HL-60/S4 treated with phorbol 12-myristate 13-acetate at 8.2 ng/mL for 4 days and 3 days (cell line): ENCODE measurements around the gene ATP6V0D1.
"Not testable (repeated sequence)": the region's sequence is repeated elsewhere in the genome, so short reads cannot be mapped to it uniquely, and the experiment has no call there.

Source experiments
- in situ Hi-C: fragments of 300-500 bp; cut with MboI; formaldehyde crosslinking; loops from 2 replicates; pipeline ENCODE4 v1.15.0; 2022; ENCODE audit warnings: low sequenced_read_pairs

Gene ATP6V0D1

DNA sequence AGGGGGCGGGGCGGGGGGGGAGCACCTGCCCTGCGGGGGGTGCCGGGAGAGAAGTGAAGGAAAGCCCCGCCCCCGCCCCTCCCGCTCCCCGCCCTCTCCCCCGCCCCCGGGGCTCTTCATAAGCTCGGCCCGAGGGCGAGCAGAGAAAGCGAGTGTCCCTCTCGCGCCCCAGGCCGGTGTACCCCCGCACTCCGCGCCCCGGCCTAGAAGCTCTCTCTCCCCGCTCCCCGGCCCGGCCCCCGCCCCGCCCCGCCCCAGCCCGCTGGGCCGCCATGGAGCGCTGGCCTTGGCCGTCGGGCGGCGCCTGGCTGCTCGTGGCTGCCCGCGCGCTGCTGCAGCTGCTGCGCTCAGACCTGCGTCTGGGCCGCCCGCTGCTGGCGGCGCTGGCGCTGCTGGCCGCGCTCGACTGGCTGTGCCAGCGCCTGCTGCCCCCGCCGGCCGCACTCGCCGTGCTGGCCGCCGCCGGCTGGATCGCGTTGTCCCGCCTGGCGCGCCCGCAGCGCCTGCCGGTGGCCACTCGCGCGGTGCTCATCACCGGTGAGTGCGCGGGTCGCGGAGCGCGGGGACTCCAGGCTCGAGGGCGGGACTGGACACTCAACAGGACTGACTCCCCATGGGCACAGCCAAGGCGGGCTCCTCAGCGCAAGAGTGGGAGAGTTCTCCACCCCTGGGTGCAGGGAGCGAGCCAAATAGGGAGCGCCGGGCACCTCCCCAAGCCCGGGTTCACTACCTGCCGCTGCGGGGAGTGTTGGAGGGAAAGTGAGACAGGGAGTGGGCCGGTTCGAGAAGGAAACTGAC lies 49.8 kb downstream of the ATP6V0D1 start, which contains the start of gene HSD11B2:
HSD11B2 (plus strand) TSS at position 145 of the 798 bp plus-strand sequence; CDS start at position 273, 128 bp downstream.
- in situ Hi-C loops = loop anchor here (25.0 kb wide), 1 partner anchor 469 kb away; the partner anchor contains the start of gene CES3

DNA sequence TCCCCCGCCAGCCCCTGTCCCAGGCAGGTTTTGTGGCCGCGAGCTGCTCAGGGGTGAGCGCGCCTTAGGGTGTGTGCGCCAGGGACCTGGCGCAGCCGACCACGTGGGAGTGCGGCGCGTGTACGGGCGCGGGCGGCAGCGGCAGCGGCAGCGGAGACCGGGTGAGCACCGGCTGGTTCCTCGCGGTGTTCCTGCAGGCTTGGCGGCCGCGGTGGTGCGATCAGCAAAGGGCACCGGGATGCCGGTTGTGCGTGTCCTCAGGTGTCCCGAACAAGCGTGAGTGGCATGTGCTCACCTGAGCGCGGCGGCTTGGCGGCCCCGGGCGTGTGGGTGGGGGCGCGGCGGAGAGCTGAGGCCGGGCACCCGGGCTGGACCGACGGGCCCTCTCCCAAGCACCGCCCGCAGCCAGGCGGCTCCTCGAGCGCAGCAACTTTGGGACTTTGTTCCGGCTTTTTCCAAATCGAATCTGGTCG lies 50.4 kb downstream of the ATP6V0D1 start:
- in situ Hi-C loops = loop anchor here (25.0 kb wide), 1 partner anchor 468 kb away; the partner anchor contains the start of gene CES3

- in situ Hi-C loops = loop anchor here (25.0 kb wide), 1 partner anchor 468 kb away; the partner anchor contains the start of gene CES3
These were observed 51.0 kb downstream of the ATP6V0D1 start for GRCh38 chr16:67429799-67430503.

GRCh38 chr16:67429053-67429798 lies 51.7 kb downstream of the ATP6V0D1 start:
- in situ Hi-C loops = loop anchor here (25.0 kb wide), 1 partner anchor 467 kb away; the partner anchor contains the start of gene CES3

DNA sequence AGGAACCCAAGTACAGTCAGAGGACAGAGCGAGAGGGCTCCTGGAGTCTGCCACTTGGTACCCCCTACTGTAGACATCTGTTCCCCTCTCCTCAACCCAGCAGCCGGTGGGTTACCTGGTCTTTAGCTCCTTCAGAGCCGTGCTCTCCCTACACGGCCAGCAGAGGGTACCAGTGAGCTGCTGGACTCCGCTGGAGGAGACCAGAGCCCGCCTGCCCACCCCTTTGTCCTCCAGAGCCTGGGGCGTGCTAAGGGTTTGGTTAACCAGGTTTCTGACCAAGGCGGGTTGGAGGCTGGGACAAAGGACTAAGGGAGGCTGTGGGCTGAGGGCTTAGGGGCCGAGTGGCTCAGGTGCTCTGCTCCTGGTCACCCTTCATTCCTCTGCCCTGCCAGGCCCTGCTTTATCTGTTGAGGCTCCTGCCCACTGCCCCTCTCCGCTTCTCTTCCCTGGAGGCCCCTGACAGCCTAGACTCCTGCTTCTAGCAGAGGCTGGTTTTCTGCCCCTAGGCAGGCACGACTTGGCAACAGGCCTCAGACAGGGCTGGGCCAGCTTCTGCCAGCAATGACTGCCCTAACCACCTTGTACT lies 52.7 kb downstream of the ATP6V0D1 start:
- in situ Hi-C loops = loop anchor here (25.0 kb wide), 1 partner anchor 466 kb away; the partner anchor contains the start of gene CES3

GRCh38 chr16:67426950-67427349 lies 54.0 kb downstream of the ATP6V0D1 start:
- in situ Hi-C loops = loop anchor here (25.0 kb wide), 1 partner anchor 465 kb away; the partner anchor contains the start of gene CES3

DNA sequence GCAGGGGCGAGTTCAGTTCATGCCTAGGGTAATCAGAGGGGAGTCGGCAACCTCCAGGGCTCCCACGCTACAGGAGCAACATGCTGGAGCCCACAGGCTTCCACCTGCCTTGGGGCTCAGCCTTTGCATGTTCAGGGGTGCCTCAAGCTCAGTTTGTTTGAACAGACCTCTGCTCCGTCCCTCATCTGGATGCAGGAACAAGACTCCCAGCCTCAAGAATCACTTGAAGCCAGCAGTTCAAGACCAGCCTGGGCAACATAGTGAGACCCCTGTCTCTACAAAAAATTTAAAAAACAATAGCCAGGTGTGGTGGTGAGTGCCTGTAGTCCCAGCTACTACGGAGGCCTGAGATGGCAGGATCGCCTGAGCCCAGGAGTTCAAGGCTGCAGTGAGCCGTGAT lies 54.9 kb downstream of the ATP6V0D1 start:
- in situ Hi-C loops = loop anchor here (25.0 kb wide), 1 partner anchor 464 kb away; the partner anchor contains the start of gene CES3

GRCh38 chr16:67425580-67425979 lies 55.4 kb downstream of the ATP6V0D1 start:
- in situ Hi-C loops = loop anchor here (25.0 kb wide), 1 partner anchor 463 kb away; the partner anchor contains the start of gene CES3

GRCh38 chr16:67425061-67425460 lies 55.9 kb downstream of the ATP6V0D1 start:
- in situ Hi-C loops = loop anchor here (25.0 kb wide), 1 partner anchor 463 kb away; the partner anchor contains the start of gene CES3

- in situ Hi-C loops = no loop called here
These were observed 56.7 kb downstream of the ATP6V0D1 start for GRCh38 chr16:67424261-67424615.

DNA sequence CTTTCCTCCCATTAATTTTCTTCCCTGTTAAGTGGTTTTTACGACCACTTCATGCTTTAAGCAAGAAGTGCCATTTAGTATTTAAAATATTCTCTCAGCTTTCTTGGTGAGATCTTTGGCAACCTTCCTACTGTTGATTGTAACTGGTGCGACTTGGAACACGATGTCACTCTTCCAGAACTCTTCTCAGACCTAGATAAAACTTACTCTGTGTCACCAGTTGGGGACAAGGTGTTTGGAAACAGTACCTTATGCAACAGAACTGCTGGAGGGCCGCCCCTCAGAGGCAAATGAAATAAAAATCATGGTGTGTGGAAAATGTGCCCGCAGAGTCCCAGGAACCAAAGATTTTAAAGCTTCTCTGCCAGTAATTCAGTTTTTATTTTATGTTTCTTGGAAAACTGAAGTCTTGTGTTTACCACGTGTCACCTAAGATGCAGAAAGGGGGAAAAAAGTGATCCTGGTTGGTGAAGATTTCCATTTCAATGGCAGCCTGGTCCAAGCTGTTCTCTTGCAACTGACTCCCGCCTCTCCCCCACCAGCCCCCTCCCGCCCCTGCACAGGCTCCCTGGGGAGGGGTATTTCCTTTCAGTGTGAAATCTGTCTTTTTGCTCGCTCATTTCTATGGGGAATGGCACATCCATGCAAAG lies 57.2 kb downstream of the ATP6V0D1 start:
- in situ Hi-C loops = no loop called here

GRCh38 chr16:67423015-67423414 lies 57.9 kb downstream of the ATP6V0D1 start:
- in situ Hi-C loops = no loop called here

DNA sequence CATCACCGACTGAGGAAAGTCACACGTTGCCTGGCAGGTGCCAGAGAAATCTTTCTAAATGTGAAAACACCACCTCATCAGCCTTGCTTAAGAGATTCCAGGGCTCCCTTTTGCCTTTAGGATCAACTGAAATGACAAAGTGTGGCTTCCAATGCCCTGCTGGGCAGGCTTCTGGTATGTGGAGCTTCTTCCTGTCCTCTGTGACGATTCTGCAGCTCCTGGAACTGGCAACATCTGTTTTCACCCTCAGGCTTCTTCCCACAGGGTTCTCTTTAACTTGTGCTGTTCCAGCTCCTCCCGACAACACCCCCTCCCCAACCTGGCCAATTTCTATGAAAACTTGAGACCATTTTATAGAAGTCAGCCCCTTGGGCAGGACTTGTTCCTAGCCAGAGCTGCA lies 59.9 kb downstream of the ATP6V0D1 start:
- in situ Hi-C loops = no loop called here

DNA sequence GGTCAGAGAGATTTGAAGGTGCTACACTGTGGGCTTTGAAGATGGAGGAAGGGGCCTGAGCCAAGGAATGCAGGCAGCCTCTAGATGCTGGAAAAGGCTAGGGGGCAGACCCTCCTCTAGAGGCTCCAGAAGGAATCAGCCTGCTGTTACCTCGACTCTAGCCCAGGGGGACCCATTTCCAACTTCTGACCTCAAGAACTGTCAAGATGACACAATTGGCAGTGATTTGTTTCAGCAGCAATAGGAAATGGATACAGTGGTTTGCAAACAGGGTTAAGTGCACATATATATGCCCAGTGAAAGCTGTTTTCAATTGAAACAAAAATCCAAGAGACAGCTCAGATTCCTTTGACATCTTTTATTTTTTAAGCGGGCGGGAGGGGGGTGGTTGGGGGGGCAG lies 61.0 kb downstream of the ATP6V0D1 start:
- in situ Hi-C loops = no loop called here

GRCh38 chr16:67419502-67419901 lies 61.5 kb downstream of the ATP6V0D1 start:
- in situ Hi-C loops = no loop called here

- in situ Hi-C loops = no loop called here
These were observed 63.5 kb downstream of the ATP6V0D1 start for GRCh38 chr16:67417333-67418061.

DNA sequence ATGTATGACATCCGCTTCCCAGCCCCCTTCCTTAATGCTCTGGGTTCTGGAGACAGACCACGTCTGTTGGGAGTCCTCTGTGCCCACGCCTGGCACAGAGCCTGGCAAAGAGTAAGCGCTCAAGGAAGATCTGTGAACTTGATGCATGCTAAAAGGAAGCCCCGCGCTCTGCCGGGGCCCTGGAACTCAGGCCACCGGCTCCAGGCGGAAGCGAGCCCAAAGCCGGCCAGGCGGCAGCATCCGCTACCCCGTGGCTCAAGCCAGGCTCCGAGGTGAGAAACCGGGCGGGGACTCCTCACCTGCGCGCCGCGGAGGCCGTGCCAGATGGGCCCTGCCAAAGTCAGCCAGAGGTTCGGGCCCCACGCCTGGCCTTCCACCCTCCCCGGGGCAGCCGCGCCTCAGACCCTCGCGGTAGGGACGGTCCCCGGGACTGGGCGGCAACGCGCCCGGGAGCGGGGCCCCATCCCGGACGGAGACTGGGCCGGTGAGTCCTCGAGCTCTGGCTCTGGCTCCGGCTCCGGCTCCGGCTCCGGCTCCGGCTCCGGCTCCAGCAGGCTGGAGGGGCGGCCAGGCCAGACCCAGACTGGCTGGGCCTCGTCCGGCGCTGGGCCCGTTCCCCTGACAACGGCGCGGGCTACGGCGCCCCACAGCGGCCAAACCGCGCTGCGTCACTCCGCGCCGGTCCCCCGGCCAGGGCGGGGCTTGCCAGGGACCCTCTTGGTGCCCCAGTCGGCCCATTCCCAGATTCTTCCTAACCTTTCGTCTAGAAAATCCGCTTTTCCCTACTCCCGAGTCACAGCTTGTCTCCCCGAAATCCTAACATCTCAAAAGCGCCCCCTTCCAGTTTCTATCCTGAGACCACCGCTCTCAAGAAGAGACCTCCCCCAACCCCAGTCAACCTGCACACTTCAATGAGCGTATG lies 64.8 kb downstream of the ATP6V0D1 start, which contains the start of gene ZDHHC1:
ZDHHC1 (minus strand) TSS at position 606 of the 922 bp plus-strand sequence. CDS start 8,702 bp downstream, outside the sequence.
- in situ Hi-C loops = no loop called here

- in situ Hi-C loops = not testable (repeated sequence)
These were observed 65.5 kb downstream of the ATP6V0D1 start for GRCh38 chr16:67415421-67415820.
